GM21717 (cell line): ENCODE results near the gene EPB41L2.
"Not testable (repeated sequence)": the region's sequence is repeated elsewhere in the genome, so short reads cannot be mapped to it uniquely, and the experiment has no call there.

Experiments used
- ATAC-seq: cut with Tn5 transposase; IDR thresholded peaks from one replicate; pipeline ENCODE4 v1.9.1; 2021; ENCODE audit warnings: mild to moderate bottlenecking, moderate library complexity; ENCODE audit not compliant: unreplicated experiment

EPB41L2 gene

GRCh38 chr6:130815200-130816071 lies 247.6 kb downstream of the EPB41L2 start:
- ATAC-seq = no peak

- no peak for ATAC-seq
These were observed 248.5 kb downstream of the EPB41L2 start for GRCh38 chr6:130814506-130814905.

GRCh38 chr6:130811932-130812331 lies 251.1 kb downstream of the EPB41L2 start:
- no peak for ATAC-seq

GRCh38 chr6:130810307-130811030 lies 252.6 kb downstream of the EPB41L2 start:
- no peak for ATAC-seq

GRCh38 chr6:130801368-130801767 lies 261.7 kb downstream of the EPB41L2 start:
- ATAC-seq = not testable (repeated sequence)

GRCh38 chr6:130797061-130797460 lies 266.0 kb downstream of the EPB41L2 start:
- no peak for ATAC-seq

GRCh38 chr6:130796313-130796905 lies 266.6 kb downstream of the EPB41L2 start:
- ATAC-seq = no peak

GRCh38 chr6:130794738-130795137 lies 268.3 kb downstream of the EPB41L2 start:
- ATAC-seq = no peak

GRCh38 chr6:130794010-130794697 lies 268.9 kb downstream of the EPB41L2 start:
- no peak for ATAC-seq
